ENCODE results near the gene FAM118B.

- TF ChIP-seq CTCF (IDR thresholded peaks at IDR 0.05), result no peak
- TF ChIP-seq POLR2AphosphoS5 (IDR thresholded peaks at IDR 0.05), result no peak
- TF ChIP-seq POLR2A (IDR thresholded peaks at IDR 0.05), result no peak
These were observed 593 bp downstream of the FAM118B start for GRCh38 chr11:126212089-126212660.
